GM12873 (cell line): ENCODE data around the gene C1QL1.

Experiments used
- CTCF ChIP-seq: IDR thresholded peaks from 2 replicates; pipeline ENCODE4 v1.5.1; 2012; ENCODE audit warnings: low read depth, mild to moderate bottlenecking, moderate library complexity, low read length, control low read depth; ENCODE audit not compliant: insufficient read depth; ENCODE audit errors: missing control alignments

Gene C1QL1

GRCh38 chr17:44955674-44956425, 12.3 kb downstream of the C1QL1 start:
- TF ChIP-seq CTCF: no peak

GRCh38 chr17:44952946-44953475, 15.1 kb downstream of the C1QL1 start:
- TF ChIP-seq CTCF: no peak

GRCh38 chr17:44948315-44948795, 19.7 kb downstream of the C1QL1 start:
- no peak for TF ChIP-seq CTCF

- TF ChIP-seq CTCF: peak; percentile 16
Observed at GRCh38 chr17:44947461-44948314, 20.4 kb downstream of the C1QL1 start, which contains the start of gene KIF18B. KIF18B (minus strand) TSS chr17:44947773; CDS start chr17:44936344, 11,429 bp downstream.

GRCh38 chr17:44942456-44942855, 25.6 kb downstream of the C1QL1 start:
- no peak for TF ChIP-seq CTCF

- no peak for TF ChIP-seq CTCF
Observed at GRCh38 chr17:44941712-44942331, 26.3 kb downstream of the C1QL1 start.
